ENCODE data around the gene SMAD6. TPM values are rescaled to one million over a fixed set of nuclear protein-coding genes. Genes with fewer than 3 reads are reported as not detected.

Gene SMAD6
- total and polyA plus RNA-seq, 10 of the 15 experiments (the other 5 are each of a cell fraction or from before 2014, with no cell fraction given) = under 0.01 to 0.10 (median 0.03) TPM; not detected in 7

DNA sequence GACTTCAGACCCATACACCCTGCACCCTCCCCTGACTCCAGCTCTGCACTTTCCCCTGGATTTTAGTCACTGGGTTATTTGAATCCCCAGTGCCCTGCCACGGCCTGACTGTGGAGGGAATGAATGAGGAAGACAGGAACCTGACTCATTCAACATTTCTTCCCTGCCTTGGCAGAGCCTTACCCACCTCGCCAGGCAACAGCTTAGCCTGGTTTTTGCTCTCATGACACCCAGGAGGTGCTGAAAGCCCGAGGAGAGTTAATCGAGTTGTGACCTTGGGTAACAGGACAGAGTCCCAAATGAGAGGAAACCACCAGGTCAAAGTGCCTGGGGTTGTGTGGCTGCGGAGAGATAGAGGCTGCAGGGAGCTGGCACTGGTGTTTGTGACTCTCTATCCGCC, 128.3 kb downstream of the SMAD6 start:
- no peaks in the 10 kb centered on the region for H3K4me1 ChIP-seq (ENCODE audit: control insufficient read depth, insufficient read depth, low read length)
- in situ Hi-C loops (cut with MboI) (no loop called here), intact Hi-C loops (cut with micrococcal nuclease; ENCODE audit: unreplicated experiment) (no loop called here)
- no peak for ATAC-seq
- H3K9me3 ChIP-seq (replicated peaks; ENCODE audit: control insufficient read depth, insufficient read depth, low read length) = no peaks in the 10 kb centered on the region; the same call in 2 of the 3 replicates
- no peaks in the 10 kb centered on the region for H3K36me3 ChIP-seq (ENCODE audit: control insufficient read depth in 2 of 2, insufficient read depth in 2 of 2, low read length in 1 of 2)
- WGBS (ENCODE audit: insufficient coverage, insufficient replicate concordance, low lambda C conversion rate, missing lambda C conversion rate) = 32% methylated on average over 6 of the region's 6 CpGs
- no peaks in the 10 kb centered on the region for H4K20me1 ChIP-seq (ENCODE audit: control insufficient read depth, insufficient read depth)
- no peak for FAIRE-seq
- no peak overlapping the region for H3K4me3 ChIP-seq
- H2AFZ ChIP-seq (ENCODE audit: control insufficient read depth, low read depth, low read length) = no peak overlapping the region
- ChIA-PET POLR2A (no interaction called here), RAD21 (ENCODE audit: unreplicated experiment) (no interaction called here), CTCF (no interaction called here), SMC1A (ENCODE audit: uncharacterized antibody, unreplicated experiment) (no interaction called here)
- TF ChIP-seq TARDBP (IDR thresholded peaks at IDR 0.05; ENCODE audit: borderline replicate concordance) = no peak
- TF ChIP-seq, protein P1, sequence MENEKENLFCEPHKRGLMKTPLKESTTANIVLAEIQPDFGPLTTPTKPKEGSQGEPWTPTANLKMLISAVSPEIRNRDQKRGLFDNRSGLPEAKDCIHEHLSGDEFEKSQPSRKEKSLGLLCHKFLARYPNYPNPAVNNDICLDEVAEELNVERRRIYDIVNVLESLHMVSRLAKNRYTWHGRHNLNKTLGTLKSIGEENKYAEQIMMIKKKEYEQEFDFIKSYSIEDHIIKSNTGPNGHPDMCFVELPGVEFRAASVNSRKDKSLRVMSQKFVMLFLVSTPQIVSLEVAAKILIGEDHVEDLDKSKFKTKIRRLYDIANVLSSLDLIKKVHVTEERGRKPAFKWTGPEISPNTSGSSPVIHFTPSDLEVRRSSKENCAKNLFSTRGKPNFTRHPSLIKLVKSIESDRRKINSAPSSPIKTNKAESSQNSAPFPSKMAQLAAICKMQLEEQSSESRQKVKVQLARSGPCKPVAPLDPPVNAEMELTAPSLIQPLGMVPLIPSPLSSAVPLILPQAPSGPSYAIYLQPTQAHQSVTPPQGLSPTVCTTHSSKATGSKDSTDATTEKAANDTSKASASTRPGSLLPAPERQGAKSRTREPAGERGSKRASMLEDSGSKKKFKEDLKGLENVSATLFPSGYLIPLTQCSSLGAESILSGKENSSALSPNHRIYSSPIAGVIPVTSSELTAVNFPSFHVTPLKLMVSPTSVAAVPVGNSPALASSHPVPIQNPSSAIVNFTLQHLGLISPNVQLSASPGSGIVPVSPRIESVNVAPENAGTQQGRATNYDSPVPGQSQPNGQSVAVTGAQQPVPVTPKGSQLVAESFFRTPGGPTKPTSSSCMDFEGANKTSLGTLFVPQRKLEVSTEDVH (IDR thresholded peaks at IDR 0.05; ENCODE audit: low read depth, partially characterized antibody) = no peak
- TF ChIP-seq RBBP5 (conservative IDR thresholded peaks at IDR 0.05) = no peak
- TF ChIP-seq, protein P2, sequence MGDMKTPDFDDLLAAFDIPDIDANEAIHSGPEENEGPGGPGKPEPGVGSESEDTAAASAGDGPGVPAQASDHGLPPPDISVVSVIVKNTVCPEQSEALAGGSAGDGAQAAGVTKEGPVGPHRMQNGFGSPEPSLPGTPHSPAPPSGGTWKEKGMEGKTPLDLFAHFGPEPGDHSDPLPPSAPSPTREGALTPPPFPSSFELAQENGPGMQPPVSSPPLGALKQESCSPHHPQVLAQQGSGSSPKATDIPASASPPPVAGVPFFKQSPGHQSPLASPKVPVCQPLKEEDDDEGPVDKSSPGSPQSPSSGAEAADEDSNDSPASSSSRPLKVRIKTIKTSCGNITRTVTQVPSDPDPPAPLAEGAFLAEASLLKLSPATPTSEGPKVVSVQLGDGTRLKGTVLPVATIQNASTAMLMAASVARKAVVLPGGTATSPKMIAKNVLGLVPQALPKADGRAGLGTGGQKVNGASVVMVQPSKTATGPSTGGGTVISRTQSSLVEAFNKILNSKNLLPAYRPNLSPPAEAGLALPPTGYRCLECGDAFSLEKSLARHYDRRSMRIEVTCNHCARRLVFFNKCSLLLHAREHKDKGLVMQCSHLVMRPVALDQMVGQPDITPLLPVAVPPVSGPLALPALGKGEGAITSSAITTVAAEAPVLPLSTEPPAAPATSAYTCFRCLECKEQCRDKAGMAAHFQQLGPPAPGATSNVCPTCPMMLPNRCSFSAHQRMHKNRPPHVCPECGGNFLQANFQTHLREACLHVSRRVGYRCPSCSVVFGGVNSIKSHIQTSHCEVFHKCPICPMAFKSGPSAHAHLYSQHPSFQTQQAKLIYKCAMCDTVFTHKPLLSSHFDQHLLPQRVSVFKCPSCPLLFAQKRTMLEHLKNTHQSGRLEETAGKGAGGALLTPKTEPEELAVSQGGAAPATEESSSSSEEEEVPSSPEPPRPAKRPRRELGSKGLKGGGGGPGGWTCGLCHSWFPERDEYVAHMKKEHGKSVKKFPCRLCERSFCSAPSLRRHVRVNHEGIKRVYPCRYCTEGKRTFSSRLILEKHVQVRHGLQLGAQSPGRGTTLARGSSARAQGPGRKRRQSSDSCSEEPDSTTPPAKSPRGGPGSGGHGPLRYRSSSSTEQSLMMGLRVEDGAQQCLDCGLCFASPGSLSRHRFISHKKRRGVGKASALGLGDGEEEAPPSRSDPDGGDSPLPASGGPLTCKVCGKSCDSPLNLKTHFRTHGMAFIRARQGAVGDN (IDR thresholded peaks at IDR 0.05) = no peak
- no peak for TF ChIP-seq NFXL1 (IDR thresholded peaks at IDR 0.05; ENCODE audit: borderline replicate concordance)
- TF ChIP-seq SMC3 (IDR thresholded peaks at IDR 0.05; ENCODE audit: borderline replicate concordance, low read length) = no peak
- TF ChIP-seq EED (IDR thresholded peaks at IDR 0.05; ENCODE audit: low read depth) = no peak
- TF ChIP-seq TAF1 (IDR thresholded peaks at IDR 0.05; ENCODE audit: borderline replicate concordance, low read depth, low read length) = no peak
- no peak for TF ChIP-seq TBL1XR1 (IDR thresholded peaks at IDR 0.05; ENCODE audit: low read depth, low read length)
- no peak for TF ChIP-seq BACH1 (IDR thresholded peaks at IDR 0.05; ENCODE audit: borderline replicate concordance)
- no peak overlapping the region for H3K27ac ChIP-seq (ENCODE audit: control insufficient read depth, insufficient read depth)
- no peak overlapping the region for H3K9ac ChIP-seq (ENCODE audit: control insufficient read depth, insufficient read depth, low read length)
- H3K4me2 ChIP-seq (ENCODE audit: control insufficient read depth, insufficient read depth) = no peak overlapping the region
- no peaks in the 10 kb centered on the region for H3K79me2 ChIP-seq (ENCODE audit: control insufficient read depth, insufficient read depth, low read length)
- no TSS peak for BruUV-seq (replicated peaks)
- no peak for DNase-seq (ENCODE audit: low read depth, low spot score)
- H3K27me3 ChIP-seq (replicated peaks in 1 of 2; ENCODE audit: control insufficient read depth in 2 of 2, insufficient read depth in 2 of 2, low read length in 1 of 2) = no peaks in the 10 kb centered on the region; a peak in 1 of 4 replicates

Measured in GM12878 (cell line).